H1 (cell line): ENCODE results near the gene DAND5. TPM values are rescaled to one million over a fixed set of nuclear protein-coding genes. Genes with fewer than 3 reads are reported as not detected.

Experiments
- CTCF ChIA-PET: fragments of 300-600 bp; sonication (Branson Sonifier 250); formaldehyde crosslinking; loops from one replicate; lab custom pipeline; 2021; ENCODE audit not compliant: partially characterized antibody; lab: Charles Lee
- POLR2A ChIA-PET: fragments of 300-600 bp; sonication (Branson Sonifier 250); formaldehyde crosslinking; loops from one replicate; lab custom pipeline; 2021; ENCODE audit warnings: inconsistent platforms; ENCODE audit not compliant: partially characterized antibody; lab: Charles Lee
- DNase-seq, 2 experiments: peaks; one replicate each; pipeline versions ENCODE4 v3.0.0 to v3.0.0-alpha.2; 2010 to 2022; ENCODE audit warnings: low spot score in 2 of 2, low read depth in 1 of 2, mixed read lengths in 1 of 2
- FAIRE-seq: peaks from 2 replicates; lab custom pipeline; 2011; peaks lifted over from hg19 to GRCh38; lab: Jason Lieb, UNC
- H2AFZ ChIP-seq: 2 replicates; pipeline ENCODE4 v1.8.1; 2012; ENCODE audit warnings: low read length, inconsistent platforms
- H2AK5ac ChIP-seq: 2 replicates; pipeline ENCODE4 v1.6.1; 2013; ENCODE audit warnings: low read depth, low read length
- H2BK120ac ChIP-seq: replicated peaks from 2 replicates; pipeline ENCODE3; 2013; ENCODE audit warnings: low read depth, low read length, inconsistent platforms
- H2BK12ac ChIP-seq: 2 replicates; pipeline ENCODE4 v1.6.1; 2013; ENCODE audit warnings: low read depth, low read length
- H2BK15ac ChIP-seq: 2 replicates; pipeline ENCODE4 v1.6.1; 2013; ENCODE audit warnings: low read length
- H2BK20ac ChIP-seq: 2 replicates; pipeline ENCODE4 v1.6.1; 2013; ENCODE audit warnings: low read length
- H2BK5ac ChIP-seq: 2 replicates; pipeline ENCODE4 v1.6.1; 2013; ENCODE audit warnings: low read depth, low read length
- H3K14ac ChIP-seq: 2 replicates; pipeline ENCODE4 v1.6.1; 2013; ENCODE audit warnings: inconsistent platforms; ENCODE audit not compliant: insufficient read length
- H3K18ac ChIP-seq: 2 replicates; pipeline ENCODE4 v1.6.1; 2013; ENCODE audit warnings: low read length; ENCODE audit errors: extremely low read depth
- H3K23ac ChIP-seq: 2 replicates; pipeline ENCODE4 v1.6.1; 2013; ENCODE audit warnings: inconsistent platforms; ENCODE audit not compliant: insufficient read length
- H3K23me2 ChIP-seq: 2 replicates; pipeline ENCODE4 v1.6.1; 2013; ENCODE audit warnings: low read depth, low read length
- H3K27ac ChIP-seq: 2 replicates; pipeline ENCODE4 v1.6.1; 2011; ENCODE audit warnings: low read depth, low read length, inconsistent platforms
- H3K27me3 ChIP-seq, 4 experiments: replicated peaks in 1 of 4; 1 replicate in 1 of 4; 2 replicates in 3 of 4; pipeline versions ENCODE4 v1.6.1 to v1.8.1; 2011 to 2013; ENCODE audit warnings: low read length in 3 of 4, mild to moderate bottlenecking in 3 of 4, inconsistent platforms in 2 of 4, mixed read lengths in 2 of 4, moderate library complexity in 1 of 4; ENCODE audit not compliant: control insufficient read depth in 3 of 4, insufficient read depth in 3 of 4; ENCODE audit errors: extremely low read depth in 1 of 4
- H3K36me3 ChIP-seq, 4 experiments: 2 replicates each; pipeline versions ENCODE4 v1.6.1 to v1.8.1; 2011 to 2013; ENCODE audit warnings: mild to moderate bottlenecking in 4 of 4, low read length in 3 of 4, moderate library complexity in 2 of 4, control low read depth in 1 of 4, inconsistent platforms in 1 of 4; ENCODE audit not compliant: insufficient read depth in 4 of 4, control insufficient read depth in 2 of 4
- H3K4ac ChIP-seq: replicated peaks from 2 replicates; pipeline ENCODE3; 2013; ENCODE audit warnings: low read length, low read depth, mixed read lengths, inconsistent platforms; ENCODE audit not compliant: insufficient read length
- H3K4me1 ChIP-seq, 4 experiments: replicated peaks in 1 of 4; 1 replicate in 1 of 4; 2 replicates in 3 of 4; pipeline versions ENCODE4 v1.6.1 to v1.8.1; 2011 to 2013; ENCODE audit warnings: low read length in 3 of 4, inconsistent platforms in 2 of 4, mixed read lengths in 1 of 4; ENCODE audit not compliant: insufficient read depth in 4 of 4, control insufficient read depth in 3 of 4
- H3K4me2 ChIP-seq, 2 experiments: 2 replicates each; pipeline versions ENCODE4 v1.6.1 to v1.8.1; 2011 to 2013; ENCODE audit warnings: low read depth in 2 of 2, low read length in 2 of 2, control low read depth in 1 of 2, inconsistent platforms in 1 of 2, mild to moderate bottlenecking in 1 of 2; ENCODE audit not compliant: insufficient read depth in 1 of 2
- H3K4me3 ChIP-seq, 4 experiments: fragments of 200-600, 300-600 bp in 1 of 4; sonication (generic), shearing (Covaris generic), sonication (Bioruptor Twin) in 1 of 4; 2 replicates each; pipeline versions ENCODE4 v1.5.1 to v1.8.1; 2011 to 2016; ENCODE audit warnings: low read length in 4 of 4, low read depth in 3 of 4, control low read depth in 2 of 4, inconsistent platforms in 2 of 4, mild to moderate bottlenecking in 2 of 4, mixed read lengths in 1 of 4, moderate library complexity in 1 of 4; ENCODE audit not compliant: insufficient read depth in 2 of 4; ENCODE audit errors: extremely low read depth in 1 of 4
- H3K56ac ChIP-seq: replicated peaks from 2 replicates; pipeline ENCODE3; 2013; ENCODE audit warnings: low read depth, mild to moderate bottlenecking, mixed read lengths, low read length, inconsistent platforms; ENCODE audit not compliant: insufficient read length
- H3K79me1 ChIP-seq: 2 replicates; pipeline ENCODE4 v1.6.1; 2013; ENCODE audit warnings: low read depth, low read length, control low read depth
- H3K79me2 ChIP-seq, 2 experiments: 2 replicates each; pipeline versions ENCODE4 v1.6.1 to v1.8.1; 2012 to 2013; ENCODE audit warnings: low read length in 2 of 2, mild to moderate bottlenecking in 2 of 2, inconsistent platforms in 1 of 2; ENCODE audit not compliant: insufficient read depth in 2 of 2, control insufficient read depth in 1 of 2
- H3K9ac ChIP-seq, 4 experiments: replicated peaks in 1 of 4; 1 replicate in 1 of 4; 2 replicates in 3 of 4; pipeline versions ENCODE4 v1.6.1 to v1.8.1; 2011 to 2013; ENCODE audit warnings: low read depth in 3 of 4, low read length in 3 of 4, control low read depth in 2 of 4, mild to moderate bottlenecking in 2 of 4, moderate library complexity in 2 of 4, inconsistent platforms in 1 of 4; ENCODE audit errors: extremely low read depth in 1 of 4
- H3K9me3 ChIP-seq, 2 experiments: 2 replicates each; pipeline versions ENCODE4 v1.6.1 to v1.8.1; 2012 to 2013; ENCODE audit warnings: mild to moderate bottlenecking in 2 of 2, moderate library complexity in 2 of 2, control low read depth in 1 of 2, inconsistent platforms in 1 of 2, low read depth in 1 of 2, low read length in 1 of 2, mixed read lengths in 1 of 2; ENCODE audit not compliant: insufficient read depth in 2 of 2
- H4K20me1 ChIP-seq, 2 experiments: replicated peaks in 1 of 2; 2 replicates each; pipeline versions ENCODE3 to v1.8.1; 2011 to 2013; ENCODE audit warnings: inconsistent platforms in 2 of 2, low read length in 2 of 2, mild to moderate bottlenecking in 1 of 2; ENCODE audit not compliant: insufficient read depth in 2 of 2, control insufficient read depth in 1 of 2
- H4K5ac ChIP-seq: 2 replicates; pipeline ENCODE4 v1.6.1; 2013; ENCODE audit warnings: low read length, low read depth, mixed read lengths, inconsistent platforms; ENCODE audit not compliant: insufficient read length
- H4K8ac ChIP-seq: 2 replicates; pipeline ENCODE4 v1.8.0; 2013; ENCODE audit warnings: mild to moderate bottlenecking, moderate library complexity, low read length, inconsistent platforms; ENCODE audit not compliant: insufficient read depth; ENCODE audit errors: extremely low read depth
- H4K91ac ChIP-seq: replicated peaks from 2 replicates; pipeline ENCODE3; 2013; ENCODE audit warnings: low read length, mixed read lengths, inconsistent platforms; ENCODE audit not compliant: insufficient read length
- CBX8 ChIP-seq: fragments of 300-800, 300-1000 bp; sonication (generic); IDR thresholded peaks from 2 replicates; pipeline ENCODE4 v1.7.1; 2016; ENCODE audit warnings: low read depth, low read length, borderline replicate concordance
- CTBP2 ChIP-seq: IDR thresholded peaks from 2 replicates; pipeline ENCODE4 v1.7.0; 2011; ENCODE audit warnings: borderline replicate concordance, mild to moderate bottlenecking, moderate library complexity, mixed read lengths, low read length; ENCODE audit not compliant: insufficient read depth, insufficient read length
- EGR1 ChIP-seq: IDR thresholded peaks from 2 replicates; pipeline ENCODE4 v1.6.1; 2011; ENCODE audit warnings: low read depth, low read length, borderline replicate concordance
- EZH2 ChIP-seq: fragments of 200-600 bp; sonication (generic); IDR thresholded peaks from 2 replicates; pipeline ENCODE4 v1.7.1; 2012; ENCODE audit warnings: low read depth, mild to moderate bottlenecking, moderate library complexity, low read length, inconsistent platforms; ENCODE audit not compliant: severe bottlenecking
- KDM4A ChIP-seq: IDR thresholded peaks from one replicate; pipeline ENCODE4 v1.7.1; 2012; ENCODE audit warnings: low read depth, mild to moderate bottlenecking, moderate library complexity, low read length, inconsistent platforms; ENCODE audit not compliant: severe bottlenecking
- RNF2 ChIP-seq: fragments of 200-900, 300-1000 bp; sonication (generic); IDR thresholded peaks from 2 replicates; pipeline ENCODE4 v1.7.1; 2016; ENCODE audit warnings: borderline replicate concordance, low read depth, mild to moderate bottlenecking, antibody characterized with exemption, low read length; ENCODE audit not compliant: poor library complexity, severe bottlenecking; ENCODE audit errors: missing control alignments
- RXRA ChIP-seq: IDR thresholded peaks from 2 replicates; pipeline ENCODE4 v1.6.1; 2011; ENCODE audit warnings: low read depth, mild to moderate bottlenecking, low read length, moderate library complexity; ENCODE audit not compliant: insufficient read depth
- SUZ12 ChIP-seq: fragments of 200-600 bp; sonication (generic); IDR thresholded peaks from 2 replicates; pipeline ENCODE4 v1.6.1; 2012; ENCODE audit warnings: mild to moderate bottlenecking, inconsistent platforms, low read length, moderate library complexity, mixed read lengths
- WGBS, 2 experiments: shearing (Covaris generic) in 1 of 2; methylation state at CpG; one replicate each; pipeline versions ENCODE4 v1.1.6 to v1.1.7; 2013 to 2015; ENCODE audit warnings: low lambda C conversion rate in 2 of 2, mixed read lengths in 2 of 2, inconsistent platforms in 1 of 2, low coverage in 1 of 2, missing lambda C conversion rate in 1 of 2; ENCODE audit not compliant: insufficient replicate concordance in 2 of 2, insufficient coverage in 1 of 2, insufficient read length in 1 of 2; ENCODE audit errors: extremely low coverage in 1 of 2, missing lambda C conversion rate in 1 of 2; 5-methylcytosine and 5-hydroxymethylcytosine counted together
- polyA plus RNA-seq, 7 experiments: library from polyadenylated mRNA; depleted of rRNA in 3 of 7; stranded (reverse) in 5 of 7; unstranded in 2 of 7; fragments of >200 nt in 5 of 7; fragments of 200-250 nt in 2 of 7; gene quantifications; 1 replicate in 5 of 7; 2 replicates in 1 of 7; 4 replicates in 1 of 7; pipeline versions ENCODE4 v1.2.1 to v1.2.3, GENCODE V29; 2011 to 2013; ENCODE audit warnings: missing spikeins in 2 of 7, mixed read lengths in 2 of 7
- total RNA-seq: library from RNA; stranded (reverse); fragmentation: NEBNext Ultra II Directional; extraction: Animal tissue kit (Norgen Biotek cat#: 25700); gene quantifications from 2 replicates; pipeline ENCODE4 v1.2.1, GENCODE V29; 2021
- TF ChIP-seq, protein P1 (sequence below): IDR thresholded peaks from 2 replicates; pipeline ENCODE4 v1.6.1; 2012; ENCODE audit warnings: inconsistent platforms

Gene DAND5
- total and polyA plus RNA-seq, 2 of the 8 experiments (the other 6 are each of a cell fraction or from before 2014, with no cell fraction given): 0.14 to 0.17 TPM

DNA sequence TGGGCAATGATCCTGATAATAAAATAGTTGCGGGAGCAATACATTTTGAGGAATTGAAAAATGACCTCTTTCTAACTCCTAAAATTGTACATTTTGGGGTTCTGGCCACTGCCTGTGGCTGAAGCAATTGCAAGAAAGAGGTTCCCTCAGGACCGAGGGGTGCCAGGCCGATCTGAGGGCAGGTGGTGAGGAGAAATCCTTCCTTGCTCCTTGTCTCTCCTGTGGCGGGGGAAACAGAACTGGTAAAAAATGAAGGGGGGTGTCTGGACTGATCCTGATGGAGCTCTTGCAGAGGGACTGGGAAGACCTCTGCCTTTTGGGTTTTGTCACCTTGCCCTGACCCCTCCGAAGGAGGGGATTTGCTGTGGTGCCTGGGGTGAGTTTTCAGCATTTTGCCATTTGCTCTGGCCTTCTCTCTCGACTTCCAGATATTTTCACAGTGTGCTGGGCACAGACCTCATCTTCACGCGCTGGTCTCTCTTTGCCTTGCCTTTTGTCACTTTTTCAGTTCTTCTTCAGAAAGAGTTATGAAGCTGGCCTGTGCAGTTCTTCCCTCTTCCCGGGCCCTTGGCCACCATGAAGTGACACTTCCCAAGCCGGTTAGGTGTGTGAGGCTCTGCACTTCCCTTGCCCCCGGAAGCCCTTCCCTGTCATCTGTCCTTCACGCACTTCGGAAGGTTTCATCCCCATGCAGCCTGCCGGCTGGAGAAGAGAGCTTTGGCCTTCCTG lies 48.1 kb downstream of the DAND5 start:
- Histone ChIP-seq H3K27ac (no peak overlapping the region), H2AK5ac (no peak overlapping the region), H3K79me2 (no peaks in the 10 kb centered on the region), H2BK12ac (no peak overlapping the region; the same call in 1 of the 2 replicates), H3K9me3 (peaks cover 0 to under 1% of the 10 kb centered on the region in 2 experiments; a peak in 1 of 4 replicates), H4K5ac (no peak overlapping the region), H3K4me1 (peaks cover 13 to 44% (median 30%) of the 10 kb centered on the region in 4 experiments), H3K4me2 (peak overlapping the region; percentile 36 to 50; a peak in 3 of 4 replicates), H3K36me3 (no peaks in the 10 kb centered on the region; a peak in 1 of 8 replicates), H4K20me1 (peaks cover 0 to 23% of the 10 kb centered on the region in 2 experiments), H3K18ac (no peak overlapping the region; the same call in 1 of the 2 replicates), H2BK120ac (no peak overlapping the region), H2BK15ac (no peak overlapping the region), H4K8ac (no peak overlapping the region), H3K14ac (no peak overlapping the region), H2BK20ac (peak overlapping the region; percentile 43; the same call in 1 of the 2 replicates), H3K9ac (no peak overlapping the region), H3K56ac (no peak overlapping the region), H3K23me2 (no peaks in the 10 kb centered on the region; the same call in 1 of the 2 replicates), H3K4me3 (no peak overlapping the region; a peak in 1 of 8 replicates), H3K79me1 (no peaks in the 10 kb centered on the region), H3K23ac (no peak overlapping the region), H2AFZ (no peak overlapping the region), H2BK5ac (peak overlapping the region; percentile 30; the same call in 1 of the 2 replicates), H3K27me3 (peaks cover 81 to 98% (median 96%) of the 10 kb centered on the region in 4 experiments), H3K4ac (no peak overlapping the region), H4K91ac (no peak overlapping the region)
- DNase-seq: peak in 1 of 2 experiments; percentile 65
- no peak for FAIRE-seq
- ChIA-PET CTCF (interaction anchor here (0.6 to 7.7 kb wide), 13 partner anchors 11 to 245 kb away, joined by 3 to 82 read pairs (median 5); no protein-coding TSS in a partner anchor), POLR2A (interaction anchor here (0.8 to 2.6 kb wide), 9 partner anchors 11 to 79 kb away, joined by 3 to 14 read pairs (median 3); no protein-coding TSS in a partner anchor)
- WGBS, 2 experiments: 4% methylated on average over 14 of the region's 14 CpGs; no CpG with 5 or more reads in 1 of the 2 experiments
- peak; percentile 59; the same call in 1 of the 2 replicates for TF ChIP-seq CBX8
- TF ChIP-seq EGR1: peak; percentile 58; the same call in 1 of the 2 replicates
- TF ChIP-seq, protein P1, sequence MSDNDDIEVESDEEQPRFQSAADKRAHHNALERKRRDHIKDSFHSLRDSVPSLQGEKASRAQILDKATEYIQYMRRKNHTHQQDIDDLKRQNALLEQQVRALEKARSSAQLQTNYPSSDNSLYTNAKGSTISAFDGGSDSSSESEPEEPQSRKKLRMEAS: peak; percentile 16; the same call in 1 of the 2 replicates
- TF ChIP-seq SUZ12: peak; percentile 93
- TF ChIP-seq EZH2: peak; percentile 62
- TF ChIP-seq KDM4A: peak; percentile 25
- TF ChIP-seq CTBP2: peak; percentile 86
- TF ChIP-seq RNF2: peak; percentile 57
- TF ChIP-seq RXRA: no peak
